ENCODE measurements around the gene CTDSP2. TPM values are rescaled to one million over a fixed set of nuclear protein-coding genes. Genes with fewer than 3 reads are reported as not detected.

The CTDSP2 gene
- total RNA-seq, 1 experiment from 2014 or later = 14.2 TPM

DNA sequence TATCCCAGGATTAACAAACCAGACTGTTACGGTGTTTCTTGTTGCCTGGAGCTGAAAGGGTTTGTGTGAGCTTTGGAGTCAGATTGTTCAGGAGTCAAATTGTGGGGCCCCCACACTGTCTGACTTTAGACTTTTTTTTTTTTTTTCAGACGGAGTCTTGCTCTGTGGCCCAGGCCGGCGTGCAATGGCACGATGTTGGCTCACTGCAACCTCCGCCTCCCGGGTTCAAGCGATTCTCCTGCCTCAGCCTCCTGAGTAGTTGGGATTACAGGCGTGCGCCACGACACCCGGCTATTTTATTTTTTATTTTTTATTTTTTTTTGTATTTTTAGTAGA lies 63.1 kb downstream of the CTDSP2 start:
- H3K27me3 ChIP-seq (ENCODE audit: low read length) = no peaks in the 10 kb centered on the region
- DNase-seq = no peak
- peaks cover 21% of the 10 kb centered on the region; the same call in 1 of the 2 replicates for H3K36me3 ChIP-seq (ENCODE audit: insufficient read depth, low read length)
- H3K4me1 ChIP-seq (ENCODE audit: low read length) = peaks cover 22% of the 10 kb centered on the region
- no peaks in the 10 kb centered on the region for H3K9me3 ChIP-seq (ENCODE audit: low read length)
- peak overlapping the region; percentile 79 for H3K4me2 ChIP-seq (ENCODE audit: low read depth, low read length, poor library complexity, severe bottlenecking)
- H3K79me2 ChIP-seq (ENCODE audit: low read length) = peaks cover 33% of the 10 kb centered on the region
- no peaks in the 10 kb centered on the region for H3K9me2 ChIP-seq (replicated peaks; ENCODE audit: insufficient read depth, low read length)
- H4K20me1 ChIP-seq (ENCODE audit: insufficient read depth, low read depth, low read length) = peaks cover 7% of the 10 kb centered on the region; the same call in 1 of the 2 replicates
- peak overlapping the region; percentile 85 for H3K9ac ChIP-seq (ENCODE audit: low read length)
- no peak overlapping the region for H3K27ac ChIP-seq (ENCODE audit: low read length)
- peak overlapping the region; percentile 85 for H3K4me3 ChIP-seq (ENCODE audit: low read length)
- H2AFZ ChIP-seq (ENCODE audit: low read length) = no peak overlapping the region

DNA sequence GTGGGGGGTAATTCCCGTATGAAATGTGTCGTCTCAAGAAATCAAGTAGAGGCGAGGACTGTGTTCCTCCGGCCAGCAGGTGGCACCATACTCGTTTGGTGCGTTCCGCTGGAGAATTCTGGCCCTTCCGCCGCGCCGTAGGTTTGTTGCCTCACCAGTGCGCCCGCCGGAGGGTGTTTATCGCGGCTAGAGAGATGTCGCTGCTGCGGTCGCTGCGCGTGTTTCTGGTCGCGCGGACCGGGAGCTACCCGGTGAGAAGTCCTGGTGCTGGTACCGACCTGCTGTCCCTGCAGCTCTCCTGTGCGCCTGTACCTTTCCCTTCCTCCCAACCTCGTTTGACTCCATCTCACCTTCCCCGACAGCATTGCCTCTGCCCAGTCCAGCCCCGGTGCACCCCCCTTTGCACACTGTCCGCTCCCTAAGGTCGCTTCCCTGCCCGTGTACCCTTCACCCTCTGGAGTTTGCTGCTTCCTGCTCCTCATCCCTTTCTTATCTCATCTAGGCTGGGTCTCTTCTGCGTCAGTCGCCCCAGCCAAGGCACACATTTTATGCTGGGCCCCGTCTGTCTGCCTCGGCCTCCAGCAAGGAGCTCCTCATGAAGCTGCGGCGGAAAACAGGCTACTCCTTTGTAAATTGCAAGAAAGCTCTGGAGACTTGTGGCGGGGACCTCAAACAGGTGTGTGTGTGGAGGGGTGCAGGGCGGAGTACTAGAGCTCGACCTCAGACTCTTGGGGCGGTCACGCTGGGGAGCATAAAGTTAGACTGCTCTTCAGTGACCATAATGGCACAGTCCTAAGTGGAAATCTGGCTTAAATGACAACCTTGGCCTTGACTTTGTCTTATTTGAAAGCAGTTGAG lies 63.7 kb downstream of the CTDSP2 start, which contains the start of gene TSFM:
Gene TSFM, plus strand, starts transcription at position 180 of the 858 bp plus-strand sequence. Its CDS starts 15 bp downstream, at position 195.
- H3K9ac ChIP-seq (ENCODE audit: low read length) = peak within 1 kb of the TSS; percentile 85
- peak within 1 kb of the TSS; percentile 19 for H3K27ac ChIP-seq (ENCODE audit: low read length)
- H3K36me3 ChIP-seq (ENCODE audit: insufficient read depth, low read length) = peaks cover 21% of the 10 kb centered on the region; the same call in 1 of the 2 replicates
- peaks cover 32% of the 10 kb centered on the region for H3K79me2 ChIP-seq (ENCODE audit: low read length)
- H2AFZ ChIP-seq (ENCODE audit: low read length) = peak within 1 kb of the TSS; percentile 63
- H3K4me3 ChIP-seq (ENCODE audit: low read length) = peak within 1 kb of the TSS; percentile 85
- no peaks in the 10 kb centered on the region for H3K9me3 ChIP-seq (ENCODE audit: low read length)
- H3K9me2 ChIP-seq (replicated peaks; ENCODE audit: insufficient read depth, low read length) = no peaks in the 10 kb centered on the region
- H3K27me3 ChIP-seq (ENCODE audit: low read length) = no peaks in the 10 kb centered on the region
- H3K4me2 ChIP-seq (ENCODE audit: low read depth, low read length, poor library complexity, severe bottlenecking) = peak within 1 kb of the TSS; percentile 79
- peaks cover 22% of the 10 kb centered on the region for H3K4me1 ChIP-seq (ENCODE audit: low read length)
- H4K20me1 ChIP-seq (ENCODE audit: insufficient read depth, low read depth, low read length) = peaks cover 7% of the 10 kb centered on the region; the same call in 1 of the 2 replicates
- peak; percentile 98 for DNase-seq

GRCh38 chr12:57782243-57782607 lies 64.3 kb downstream of the CTDSP2 start:
- Histone ChIP-seq H2AFZ (ENCODE audit: low read length) (peak overlapping the region; percentile 63; the same call in 1 of the 2 replicates), H3K9me2 (replicated peaks; ENCODE audit: insufficient read depth, low read length) (no peaks in the 10 kb centered on the region), H3K4me1 (ENCODE audit: low read length) (peaks cover 22% of the 10 kb centered on the region), H3K36me3 (ENCODE audit: insufficient read depth, low read length) (peaks cover 19% of the 10 kb centered on the region; the same call in 1 of the 2 replicates), H3K79me2 (ENCODE audit: low read length) (peaks cover 32% of the 10 kb centered on the region), H3K4me3 (ENCODE audit: low read length) (peak overlapping the region; percentile 85; the same call in 1 of the 2 replicates), H3K4me2 (ENCODE audit: low read depth, low read length, poor library complexity, severe bottlenecking) (peak overlapping the region; percentile 79), H3K9ac (ENCODE audit: low read length) (no peak overlapping the region), H4K20me1 (ENCODE audit: insufficient read depth, low read depth, low read length) (peaks cover 7% of the 10 kb centered on the region; the same call in 1 of the 2 replicates), H3K27me3 (ENCODE audit: low read length) (no peaks in the 10 kb centered on the region), H3K27ac (ENCODE audit: low read length) (no peak overlapping the region), H3K9me3 (ENCODE audit: low read length) (no peaks in the 10 kb centered on the region)
- DNase-seq = no peak

DNA sequence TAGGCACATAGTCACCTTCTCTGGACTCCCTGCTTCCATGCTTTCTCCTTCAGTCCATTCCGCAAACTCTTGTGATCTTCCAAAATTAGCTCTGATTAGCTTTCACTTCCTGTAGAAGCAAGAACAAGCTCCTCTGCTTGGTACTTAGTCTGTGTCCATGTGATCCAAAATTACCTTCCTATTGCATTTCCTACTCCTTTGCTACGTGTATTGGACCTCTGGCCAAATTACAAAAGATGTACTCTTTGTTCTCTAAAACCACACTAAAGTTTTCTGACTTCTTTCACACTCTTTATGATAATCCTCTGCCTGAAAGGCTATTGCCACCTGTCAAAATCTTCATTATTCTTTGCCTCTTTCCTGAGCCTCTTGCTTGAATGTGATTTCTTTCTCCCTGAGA lies 64.7 kb downstream of the CTDSP2 start:
- Histone ChIP-seq H3K27ac (ENCODE audit: low read length) (peak overlapping the region; percentile 19), H3K79me2 (ENCODE audit: low read length) (peaks cover 29% of the 10 kb centered on the region), H3K4me1 (ENCODE audit: low read length) (peaks cover 22% of the 10 kb centered on the region), H3K36me3 (ENCODE audit: insufficient read depth, low read length) (peaks cover 14% of the 10 kb centered on the region; the same call in 1 of the 2 replicates), H3K4me2 (ENCODE audit: low read depth, low read length, poor library complexity, severe bottlenecking) (peak overlapping the region; percentile 79), H3K9me3 (ENCODE audit: low read length) (no peaks in the 10 kb centered on the region), H3K4me3 (ENCODE audit: low read length) (no peak overlapping the region), H3K9me2 (replicated peaks; ENCODE audit: insufficient read depth, low read length) (no peaks in the 10 kb centered on the region), H2AFZ (ENCODE audit: low read length) (peak overlapping the region; percentile 63), H3K27me3 (ENCODE audit: low read length) (no peaks in the 10 kb centered on the region), H4K20me1 (ENCODE audit: insufficient read depth, low read depth, low read length) (peaks cover 7% of the 10 kb centered on the region; the same call in 1 of the 2 replicates), H3K9ac (ENCODE audit: low read length) (no peak overlapping the region)
- DNase-seq = no peak

DNA sequence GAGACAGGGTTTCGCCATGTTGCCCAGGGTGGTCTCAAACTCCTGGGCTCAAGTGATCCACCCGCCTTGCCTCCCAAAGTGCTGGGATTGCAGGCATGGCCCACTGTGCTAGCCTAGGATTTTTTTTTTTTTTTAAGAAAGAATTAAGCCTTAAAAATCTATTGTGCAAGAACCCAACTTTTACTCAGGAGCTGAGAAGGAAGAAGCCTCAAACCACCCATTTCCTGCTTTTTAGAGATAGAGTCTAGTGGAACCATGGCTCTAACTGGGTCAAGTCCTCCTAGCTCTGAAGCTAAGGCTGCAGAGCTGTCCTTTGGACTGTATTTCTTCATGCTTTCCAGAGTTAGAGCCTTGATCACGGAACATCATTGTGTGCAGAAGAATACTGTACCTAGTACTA lies 65.3 kb downstream of the CTDSP2 start:
- Histone ChIP-seq H3K36me3 (ENCODE audit: insufficient read depth, low read length) (peaks cover 9% of the 10 kb centered on the region; the same call in 1 of the 2 replicates), H3K9me3 (ENCODE audit: low read length) (no peaks in the 10 kb centered on the region), H3K27me3 (ENCODE audit: low read length) (no peaks in the 10 kb centered on the region), H4K20me1 (ENCODE audit: insufficient read depth, low read depth, low read length) (peaks cover 7% of the 10 kb centered on the region; the same call in 1 of the 2 replicates), H3K4me1 (ENCODE audit: low read length) (peaks cover 22% of the 10 kb centered on the region), H3K4me3 (ENCODE audit: low read length) (no peak overlapping the region), H3K27ac (ENCODE audit: low read length) (peak overlapping the region; percentile 19; the same call in 1 of the 2 replicates), H3K79me2 (ENCODE audit: low read length) (peaks cover 24% of the 10 kb centered on the region), H3K9ac (ENCODE audit: low read length) (no peak overlapping the region), H3K4me2 (ENCODE audit: low read depth, low read length, poor library complexity, severe bottlenecking) (no peak overlapping the region), H3K9me2 (replicated peaks; ENCODE audit: insufficient read depth, low read length) (no peaks in the 10 kb centered on the region), H2AFZ (ENCODE audit: low read length) (no peak overlapping the region; the same call in 1 of the 2 replicates)
- no peak for DNase-seq

- Histone ChIP-seq H3K9me2 (replicated peaks; ENCODE audit: insufficient read depth, low read length) (no peaks in the 10 kb centered on the region), H3K9ac (ENCODE audit: low read length) (no peak overlapping the region), H3K27me3 (ENCODE audit: low read length) (no peaks in the 10 kb centered on the region), H3K4me1 (ENCODE audit: low read length) (peaks cover 22% of the 10 kb centered on the region), H4K20me1 (ENCODE audit: insufficient read depth, low read depth, low read length) (peaks cover 7% of the 10 kb centered on the region; the same call in 1 of the 2 replicates), H3K9me3 (ENCODE audit: low read length) (no peaks in the 10 kb centered on the region), H3K36me3 (ENCODE audit: insufficient read depth, low read length) (peaks cover under 1% of the 10 kb centered on the region; the same call in 1 of the 2 replicates), H3K4me3 (ENCODE audit: low read length) (no peak overlapping the region), H2AFZ (ENCODE audit: low read length) (no peak overlapping the region), H3K4me2 (ENCODE audit: low read depth, low read length, poor library complexity, severe bottlenecking) (no peak overlapping the region), H3K79me2 (ENCODE audit: low read length) (peaks cover 20% of the 10 kb centered on the region), H3K27ac (ENCODE audit: low read length) (no peak overlapping the region)
- DNase-seq = no peak
Observed at GRCh38 chr12:57780284-57780897, 66.1 kb downstream of the CTDSP2 start.

DNA sequence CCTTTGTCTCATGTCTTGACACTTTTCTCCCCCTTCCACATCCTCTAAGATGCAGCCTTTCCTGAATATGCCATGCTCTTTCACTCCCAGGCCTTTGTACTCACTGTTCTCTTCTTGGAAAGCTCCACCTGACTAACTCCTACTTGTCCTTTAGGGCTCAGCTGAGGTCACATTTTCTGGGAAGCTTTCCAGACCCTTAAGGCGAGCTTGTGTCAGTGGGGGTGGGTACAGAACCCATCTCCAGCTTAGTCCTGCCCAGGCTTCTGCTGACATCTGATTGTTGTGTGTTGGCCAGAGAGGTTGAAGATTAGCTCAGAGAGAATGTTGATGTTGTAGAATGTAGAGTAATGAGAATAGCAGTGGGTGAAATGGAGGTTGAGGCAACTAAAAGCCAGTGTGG lies 66.8 kb downstream of the CTDSP2 start:
- no peak overlapping the region for H3K4me3 ChIP-seq (ENCODE audit: low read length)
- H2AFZ ChIP-seq (ENCODE audit: low read length) = no peak overlapping the region
- no peak for DNase-seq
- H3K4me2 ChIP-seq (ENCODE audit: low read depth, low read length, poor library complexity, severe bottlenecking) = no peak overlapping the region
- no peaks in the 10 kb centered on the region for H3K27me3 ChIP-seq (ENCODE audit: low read length)
- H3K27ac ChIP-seq (ENCODE audit: low read length) = no peak overlapping the region
- no peaks in the 10 kb centered on the region for H3K36me3 ChIP-seq (ENCODE audit: insufficient read depth, low read length)
- H3K9me2 ChIP-seq (replicated peaks; ENCODE audit: insufficient read depth, low read length) = no peaks in the 10 kb centered on the region
- H3K79me2 ChIP-seq (ENCODE audit: low read length) = peaks cover 20% of the 10 kb centered on the region
- H3K9me3 ChIP-seq (ENCODE audit: low read length) = no peaks in the 10 kb centered on the region
- peaks cover 22% of the 10 kb centered on the region for H3K4me1 ChIP-seq (ENCODE audit: low read length)
- H3K9ac ChIP-seq (ENCODE audit: low read length) = no peak overlapping the region
- H4K20me1 ChIP-seq (ENCODE audit: insufficient read depth, low read depth, low read length) = peaks cover 7% of the 10 kb centered on the region; the same call in 1 of the 2 replicates

DNA sequence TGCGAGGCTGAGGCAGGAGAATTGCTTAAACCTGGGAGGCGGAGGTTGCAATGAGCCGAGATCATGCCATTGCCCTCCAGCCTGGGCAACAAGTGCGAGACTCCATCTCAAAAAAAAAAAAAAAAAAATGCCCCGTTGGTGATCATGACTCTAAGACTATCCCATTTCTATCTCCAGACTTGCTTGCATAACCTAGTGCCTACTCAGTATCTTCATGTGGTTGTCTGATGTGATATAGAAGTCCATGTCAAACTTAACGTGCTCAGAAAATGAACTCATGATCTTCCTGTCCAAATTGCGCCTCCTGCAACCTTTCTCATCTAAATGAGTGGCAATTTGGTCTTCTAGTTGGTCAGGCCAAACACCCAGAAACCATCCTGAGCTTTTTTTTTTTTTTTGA lies 68.6 kb downstream of the CTDSP2 start:
- Histone ChIP-seq H2AFZ (ENCODE audit: low read length) (no peak overlapping the region), H3K27ac (ENCODE audit: low read length) (no peak overlapping the region), H3K4me3 (ENCODE audit: low read length) (no peak overlapping the region), H3K27me3 (ENCODE audit: low read length) (no peaks in the 10 kb centered on the region), H4K20me1 (ENCODE audit: insufficient read depth, low read depth, low read length) (peaks cover 2% of the 10 kb centered on the region; the same call in 1 of the 2 replicates), H3K4me1 (ENCODE audit: low read length) (peaks cover 20% of the 10 kb centered on the region), H3K9ac (ENCODE audit: low read length) (no peak overlapping the region), H3K4me2 (ENCODE audit: low read depth, low read length, poor library complexity, severe bottlenecking) (no peak overlapping the region), H3K36me3 (ENCODE audit: insufficient read depth, low read length) (no peaks in the 10 kb centered on the region), H3K79me2 (ENCODE audit: low read length) (peaks cover 4% of the 10 kb centered on the region), H3K9me2 (replicated peaks; ENCODE audit: insufficient read depth, low read length) (no peaks in the 10 kb centered on the region), H3K9me3 (ENCODE audit: low read length) (no peaks in the 10 kb centered on the region)
- no peak for DNase-seq
